Measurements from ENCODE around the gene NNMT. TPM values are rescaled to one million over a fixed set of nuclear protein-coding genes. Genes with fewer than 3 reads are reported as not detected.

The NNMT gene
- polyA plus RNA-seq, 1 donor from 2014 or later, result not detected

GRCh38 chr11:114362958-114363357 is 66.8 kb downstream of the NNMT start:
- no peaks in the 10 kb centered on the region for H3F3A ChIP-seq (ENCODE audit: insufficient read depth, low read length, poor library complexity, severe bottlenecking)
- H3K36me3 ChIP-seq (ENCODE audit: insufficient read depth, low read length), result no peaks in the 10 kb centered on the region
- no peak overlapping the region for H3K27ac ChIP-seq (ENCODE audit: low read length)
- H3K9ac ChIP-seq (ENCODE audit: low read length), result no peak overlapping the region
- no peak overlapping the region for H2AFZ ChIP-seq (ENCODE audit: low read depth, low read length)
- H4K20me1 ChIP-seq (ENCODE audit: insufficient read depth), result no peaks in the 10 kb centered on the region
- H3K79me2 ChIP-seq (replicated peaks; ENCODE audit: insufficient read depth, low read length), result no peaks in the 10 kb centered on the region
- no peaks in the 10 kb centered on the region for H3K9me2 ChIP-seq (ENCODE audit: insufficient read depth, low read length)
- no peaks in the 10 kb centered on the region for H3K9me3 ChIP-seq (ENCODE audit: low read length)
- no peak overlapping the region for H3K4me3 ChIP-seq (ENCODE audit: low read length)
- TF ChIP-seq RAD21 (conservative IDR thresholded peaks at IDR 0.05) (no peak), POLR2AphosphoS5 (IDR thresholded peaks at IDR 0.05) (no peak), EP300 (conservative IDR thresholded peaks at IDR 0.05; ENCODE audit: poor library complexity, severe bottlenecking) (no peak), REST (IDR thresholded peaks at IDR 0.05; ENCODE audit: borderline replicate concordance) (no peak), EZH2 (IDR thresholded peaks at IDR 0.05; ENCODE audit: borderline replicate concordance, insufficient read depth, low read length, poor library complexity, severe bottlenecking) (no peak), TAF1 (IDR thresholded peaks at IDR 0.05; ENCODE audit: low read depth) (no peak), CTCF (IDR thresholded peaks at IDR 0.05; ENCODE audit: poor library complexity, severe bottlenecking) (no peak), MXI1 (conservative IDR thresholded peaks at IDR 0.05; ENCODE audit: poor library complexity, severe bottlenecking) (no peak), SMC3 (conservative IDR thresholded peaks at IDR 0.05; ENCODE audit: poor library complexity) (no peak)
- no peak overlapping the region for H3K4me2 ChIP-seq (ENCODE audit: low read length)
- H3K27me3 ChIP-seq (ENCODE audit: insufficient read depth, low read depth, low read length), result no peaks in the 10 kb centered on the region

Other genes starting within 250 kb of the NNMT start
- gene ZBTB16, start 236.7 kb upstream of the NNMT start, polyA plus RNA-seq, result 0.45 and 4.0 TPM in 2 replicates
- 29.9 and 33.1 TPM in 2 replicates for gene C11orf71, start 104.1 kb downstream of the NNMT start, polyA plus RNA-seq
- gene RBM7, start 104.3 kb downstream of the NNMT start, polyA plus RNA-seq, result 35.7 and 36.2 TPM in 2 replicates
- gene REXO2, start 143.1 kb downstream of the NNMT start, polyA plus RNA-seq, result 30.7 and 48.8 TPM in 2 replicates